Measurements from ENCODE around the gene HJV.

GRCh38 chr1:146021050-146021445, 487 bp downstream of the HJV start:
- TF ChIP-seq MYNN (tag by site-specific recombination; IDR thresholded peaks at IDR 0.05; ENCODE audit: borderline replicate concordance) (no peak), ZNF416 (tag by site-specific recombination; IDR thresholded peaks at IDR 0.05) (no peak), ZNF214 (tag by site-specific recombination; IDR thresholded peaks at IDR 0.05; ENCODE audit: borderline replicate concordance) (no peak), SETDB1 (IDR thresholded peaks at IDR 0.05; ENCODE audit: insufficient read length, low read length) (no peak), CTCF (tag by site-specific recombination; IDR thresholded peaks at IDR 0.05) (no peak), PATZ1 (tag by site-specific recombination; IDR thresholded peaks at IDR 0.05) (peak; percentile 37; the same call in 1 of the 2 replicates), ZBTB7A (tag by site-specific recombination; IDR thresholded peaks at IDR 0.05; ENCODE audit: low read depth) (no peak), BCL11A (tag by site-specific recombination; IDR thresholded peaks at IDR 0.05; ENCODE audit: low read depth) (no peak), ZNF433 (tag by site-specific recombination; IDR thresholded peaks at IDR 0.05; ENCODE audit: low read depth) (no peak), ZNF768 (tag by site-specific recombination; IDR thresholded peaks at IDR 0.05) (no peak)
